ENCODE results near the gene PDE11A. TPM values are rescaled to one million over a fixed set of nuclear protein-coding genes. Genes with fewer than 3 reads are reported as not detected.
"Not testable (repeated sequence)": the region's sequence is repeated elsewhere in the genome, so short reads cannot be mapped to it uniquely, and the experiment has no call there.

The PDE11A gene
- total RNA-seq, 1 donor from 2014 or later, result 2.2 TPM

- intact Hi-C loops (cut with DNase I), result no loop called here
- no peak for ATAC-seq (ENCODE audit: poor library complexity)
- DNase-seq, result no peak
These were observed 101.7 kb downstream of the PDE11A start for GRCh38 chr2:177970670-177971454.

- ATAC-seq (ENCODE audit: poor library complexity), result no peak
- intact Hi-C loops (cut with DNase I), result no loop called here
- DNase-seq, result no peak
These were observed 107.7 kb downstream of the PDE11A start for GRCh38 chr2:177964892-177965291.

GRCh38 chr2:177952151-177952550 lies 120.4 kb downstream of the PDE11A start:
- ATAC-seq (ENCODE audit: poor library complexity) (no peak), DNase-seq (no peak)
- intact Hi-C loops (cut with DNase I), result no loop called here

GRCh38 chr2:177947598-177947997 lies 125.0 kb downstream of the PDE11A start:
- DNase-seq; intact Hi-C loops (cut with DNase I); ATAC-seq (ENCODE audit: poor library complexity): not testable (repeated sequence)

- ATAC-seq (ENCODE audit: poor library complexity); intact Hi-C loops (cut with DNase I); DNase-seq: not testable (repeated sequence)
These were observed 128.0 kb downstream of the PDE11A start for GRCh38 chr2:177944530-177944929.

- no peak for DNase-seq
- intact Hi-C loops (cut with DNase I), result no loop called here
- no peak for ATAC-seq (ENCODE audit: poor library complexity)
These were observed 129.8 kb downstream of the PDE11A start for GRCh38 chr2:177942731-177943130.

GRCh38 chr2:177939211-177939610 lies 133.4 kb downstream of the PDE11A start:
- no peak for ATAC-seq (ENCODE audit: poor library complexity)
- no peak for DNase-seq
- intact Hi-C loops (cut with DNase I), result no loop called here

- DNase-seq (no peak), ATAC-seq (ENCODE audit: poor library complexity) (no peak)
- intact Hi-C loops (cut with DNase I), result no loop called here
These were observed 141.7 kb downstream of the PDE11A start for GRCh38 chr2:177930916-177931315.

GRCh38 chr2:177929662-177930522 lies 142.7 kb downstream of the PDE11A start:
- no peak for DNase-seq
- intact Hi-C loops (cut with DNase I), result no loop called here
- ATAC-seq (ENCODE audit: poor library complexity), result no peak

- DNase-seq, result no peak
- intact Hi-C loops (cut with DNase I), result no loop called here
These were observed 149.3 kb downstream of the PDE11A start for GRCh38 chr2:177923323-177923722.

GRCh38 chr2:177921726-177922125 lies 150.9 kb downstream of the PDE11A start:
- DNase-seq (no peak), ATAC-seq (ENCODE audit: poor library complexity) (no peak)
- intact Hi-C loops (cut with DNase I), result no loop called here

More at GRCh38 chr2:177923323-177923722, 149.3 kb downstream of the PDE11A start:
- no peak for ATAC-seq (ENCODE audit: poor library complexity)

- no peak for DNase-seq
- ATAC-seq (ENCODE audit: poor library complexity), result peak; percentile 87
- intact Hi-C loops (cut with DNase I), result no loop called here
These were observed 155.4 kb downstream of the PDE11A start for GRCh38 chr2:177917169-177917568.

GRCh38 chr2:177916342-177916741 lies 156.2 kb downstream of the PDE11A start:
- ATAC-seq (ENCODE audit: poor library complexity) (peak; percentile 56), DNase-seq (no peak)
- intact Hi-C loops (cut with DNase I), result no loop called here

GRCh38 chr2:177914247-177914646 lies 158.3 kb downstream of the PDE11A start:
- ATAC-seq (ENCODE audit: poor library complexity) (no peak), DNase-seq (no peak)
- intact Hi-C loops (cut with DNase I), result no loop called here

GRCh38 chr2:177909962-177910361 lies 162.6 kb downstream of the PDE11A start:
- ATAC-seq (ENCODE audit: poor library complexity), result no peak
- no peak for DNase-seq
- intact Hi-C loops (cut with DNase I), result no loop called here

GRCh38 chr2:177908824-177909223 lies 163.8 kb downstream of the PDE11A start:
- intact Hi-C loops (cut with DNase I), result no loop called here
- ATAC-seq (ENCODE audit: poor library complexity) (no peak), DNase-seq (no peak)

- ATAC-seq (ENCODE audit: poor library complexity), result no peak
- DNase-seq, result no peak
- intact Hi-C loops (cut with DNase I), result no loop called here
These were observed 164.4 kb downstream of the PDE11A start for GRCh38 chr2:177908182-177908581.

GRCh38 chr2:177906041-177906718 lies 166.4 kb downstream of the PDE11A start:
- intact Hi-C loops (cut with DNase I), result no loop called here
- DNase-seq (peak; percentile 51), ATAC-seq (ENCODE audit: poor library complexity) (peak; percentile 54)

GRCh38 chr2:177905640-177906039 lies 166.9 kb downstream of the PDE11A start:
- no peak for DNase-seq
- ATAC-seq (ENCODE audit: poor library complexity), result no peak
- intact Hi-C loops (cut with DNase I), result no loop called here
